Stimulated activated CD4-positive, alpha-beta T cell treated with anti-CD3 and anti-CD28 coated beads, Interleukin-12 subunit alpha, Interleukin-12 subunit beta, amount 100 ng/mL, for 48 hours (primary cell): ENCODE results near the gene PRSS35.
A peak's percentile ranks its signal among the peaks of the same experiment; 100 is the strongest.
"Not testable (repeated sequence)": the region's sequence is repeated elsewhere in the genome, so short reads cannot be mapped to it uniquely, and the experiment has no call there.

Experiments
- DNase-seq, 3 donors: peaks; one replicate each; pipeline ENCODE4 v3.0.0-alpha.2; 2020; ENCODE audit warnings: low read depth in 2 of 3, low spot score in 1 of 3

Gene PRSS35

DNA sequence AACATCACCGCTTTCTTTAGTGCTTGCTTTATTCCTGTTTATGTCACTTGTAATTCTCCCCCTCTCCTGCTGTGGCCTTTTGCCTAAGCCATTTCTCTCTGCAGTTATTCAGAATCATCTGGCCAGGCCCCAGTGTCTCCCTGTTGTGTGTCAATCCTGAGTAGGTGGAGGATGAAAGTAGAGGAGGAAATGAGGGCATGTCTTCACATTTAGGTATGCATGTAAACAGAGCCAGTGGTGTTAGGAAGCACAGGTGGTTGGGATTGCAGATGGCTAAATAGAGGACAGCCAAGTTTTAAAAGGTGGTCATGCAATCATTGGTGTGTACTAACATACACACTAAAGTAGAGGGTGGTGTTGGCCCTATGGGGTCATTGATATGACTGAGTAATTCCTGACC lies 5.2 kb downstream of the PRSS35 start:
- DNase-seq, result no peak

DNA sequence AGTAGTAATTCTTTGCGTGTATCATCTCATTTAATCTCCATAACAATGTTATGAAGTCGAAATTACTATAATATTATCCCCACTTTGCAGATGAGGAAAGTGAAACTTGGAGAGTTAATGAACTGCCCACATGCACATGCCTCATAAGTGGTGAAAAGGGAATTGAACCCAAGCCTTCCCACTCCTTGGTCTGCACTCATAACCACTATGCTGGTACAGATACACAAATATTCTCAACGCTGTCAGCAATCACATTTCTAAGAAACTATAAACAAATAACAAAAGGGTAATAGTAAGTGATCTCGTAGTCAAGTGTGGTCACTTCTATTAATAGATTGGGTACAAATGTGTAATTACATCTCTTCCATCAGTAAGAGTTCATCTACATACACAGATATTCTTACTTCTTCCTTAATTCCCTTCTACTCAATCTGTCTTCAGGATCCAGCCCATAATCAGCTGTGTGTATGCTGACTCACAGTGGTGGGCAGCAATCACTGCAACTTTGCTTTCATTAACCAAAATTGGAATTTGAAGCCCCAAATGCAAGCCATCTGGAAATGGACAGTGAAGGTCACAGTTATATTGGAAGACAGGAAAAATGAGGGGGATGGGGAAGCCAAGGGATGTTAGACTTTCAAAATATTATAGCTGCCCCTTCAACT lies 6.6 kb downstream of the PRSS35 start:
- no peak for DNase-seq

DNA sequence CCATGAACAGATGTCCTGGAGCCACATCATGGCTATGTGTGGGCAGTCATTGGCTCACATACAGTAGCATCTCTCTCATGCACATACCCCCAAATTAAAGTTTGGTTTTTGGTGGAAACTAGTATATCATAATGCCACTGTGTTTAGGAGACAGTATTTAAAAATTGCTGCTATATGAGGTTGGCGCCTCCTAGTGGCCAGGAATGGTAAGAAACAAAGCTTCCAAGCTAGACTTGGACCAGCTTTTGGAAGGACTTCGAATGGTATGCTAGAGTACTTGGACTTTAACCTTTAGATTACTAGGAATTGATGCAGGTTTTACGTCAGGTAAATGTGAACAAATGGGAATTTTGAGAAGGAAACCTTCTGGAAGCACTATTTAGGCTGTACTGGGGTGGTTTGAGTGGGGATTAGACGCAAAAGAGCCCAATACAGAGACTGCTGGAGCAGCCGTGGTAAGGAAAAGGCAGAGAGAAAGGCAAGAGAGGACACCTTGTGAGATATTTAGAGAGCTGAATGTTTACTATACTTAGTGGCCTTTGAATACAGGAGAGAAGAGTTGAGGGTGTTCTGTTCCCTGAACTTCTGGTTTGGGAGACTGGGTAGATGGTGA lies 23.8 kb downstream of the PRSS35 start:
- peak; percentile 8 to 40 (median 30) for DNase-seq

DNA sequence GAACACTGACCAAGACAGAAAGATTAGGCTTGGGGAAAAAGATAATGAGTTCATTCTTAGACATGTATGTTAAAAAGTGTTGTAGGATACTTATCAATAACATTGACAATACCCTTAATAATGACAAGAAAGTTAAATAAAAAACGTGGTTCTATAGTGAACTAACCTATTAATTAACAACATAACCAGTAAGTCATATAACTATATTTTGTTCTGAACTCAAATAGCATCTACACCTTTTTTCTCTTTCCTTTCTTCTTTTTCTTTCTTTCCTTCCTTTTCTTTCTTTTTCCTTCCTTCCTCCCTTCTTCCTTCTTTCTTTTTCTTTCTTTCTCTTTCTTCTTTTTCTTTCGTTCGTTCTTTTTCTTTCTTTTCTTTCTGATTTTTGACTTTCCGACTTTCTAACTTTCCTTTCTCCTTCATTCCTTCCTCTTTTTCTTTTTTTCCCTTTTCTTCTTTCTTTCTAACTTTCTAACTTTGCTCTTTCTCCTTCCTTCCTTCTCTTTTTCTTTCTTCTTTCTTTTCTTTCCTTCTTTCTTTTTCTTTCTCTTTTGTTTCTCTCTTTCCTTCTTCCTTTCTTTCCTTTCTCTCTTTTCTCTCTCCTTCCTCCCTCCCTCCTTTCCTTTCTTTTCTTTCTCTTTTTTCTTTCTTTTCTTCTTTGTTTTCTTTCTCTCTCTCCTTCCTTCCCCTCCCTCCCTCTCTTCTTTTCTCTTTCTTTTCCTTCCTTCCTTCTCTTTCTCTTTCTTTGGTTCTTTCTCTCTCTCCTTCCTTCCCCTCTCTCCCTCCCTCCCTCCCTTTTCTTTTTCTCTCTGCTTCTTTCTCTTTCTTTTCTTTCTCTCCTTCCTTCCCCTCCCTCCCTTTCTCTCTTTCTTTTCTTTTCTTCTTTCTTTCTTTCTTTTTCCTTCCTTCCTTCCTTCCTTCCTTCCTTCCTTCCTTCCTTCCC lies 24.6 kb downstream of the PRSS35 start:
- no peak for DNase-seq

DNA sequence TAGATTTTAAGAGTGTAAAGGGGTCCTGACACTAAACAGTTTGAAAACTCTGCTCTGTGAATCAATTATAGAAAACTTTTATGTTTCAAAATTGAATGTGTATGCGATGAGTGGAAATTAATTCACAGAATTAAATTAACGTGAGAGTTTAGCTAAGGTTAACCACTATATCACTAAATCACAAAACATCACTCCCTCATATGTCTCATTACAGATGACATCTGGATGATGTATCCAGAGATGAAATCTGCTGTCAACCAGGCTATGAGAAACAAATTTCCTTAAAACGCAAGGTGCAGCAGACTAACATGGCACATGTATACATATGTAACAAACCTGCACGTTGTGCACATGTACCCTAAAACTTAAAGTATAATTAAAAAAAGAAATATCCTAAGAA lies 27.3 kb downstream of the PRSS35 start:
- no peak for DNase-seq

DNA sequence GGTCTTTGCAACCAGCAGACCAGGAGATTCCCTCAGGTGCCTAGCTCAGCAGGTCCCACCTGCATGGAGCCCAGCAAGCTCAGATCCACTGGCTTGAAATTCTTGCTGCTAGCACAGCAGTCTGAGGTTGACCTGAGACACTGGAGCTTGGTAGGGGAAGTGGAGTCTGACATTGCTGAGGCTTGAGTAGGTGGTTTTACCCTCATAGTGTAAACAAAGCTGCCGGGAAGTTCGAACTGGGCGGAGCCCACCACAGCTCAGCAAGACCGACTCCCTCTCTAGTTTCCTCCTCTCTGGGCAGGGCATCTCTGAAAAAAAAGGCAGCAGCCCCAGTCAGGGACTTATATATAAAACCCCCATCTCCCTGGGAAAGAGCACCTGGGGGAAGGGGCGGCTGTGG lies 34.3 kb downstream of the PRSS35 start:
- no peak for DNase-seq

DNA sequence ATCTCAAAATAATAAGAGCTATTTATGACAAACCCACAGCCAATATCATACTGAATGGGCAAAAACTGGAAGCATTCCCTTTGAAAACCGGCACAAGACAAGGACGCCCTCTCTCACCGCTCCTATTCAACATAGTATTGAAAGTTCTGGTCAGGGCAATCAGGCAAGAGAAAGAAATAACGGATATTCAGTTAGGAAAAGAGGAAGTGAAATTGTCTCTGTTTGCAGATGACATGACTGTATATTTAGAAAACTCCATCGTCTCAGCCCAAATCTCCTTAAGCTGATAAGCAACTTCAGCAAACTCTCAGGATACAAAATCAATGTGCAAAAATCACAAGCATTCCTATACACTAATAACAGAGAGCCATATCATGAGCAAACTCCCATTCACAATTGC lies 38.1 kb downstream of the PRSS35 start:
- DNase-seq, result not testable (repeated sequence)

DNA sequence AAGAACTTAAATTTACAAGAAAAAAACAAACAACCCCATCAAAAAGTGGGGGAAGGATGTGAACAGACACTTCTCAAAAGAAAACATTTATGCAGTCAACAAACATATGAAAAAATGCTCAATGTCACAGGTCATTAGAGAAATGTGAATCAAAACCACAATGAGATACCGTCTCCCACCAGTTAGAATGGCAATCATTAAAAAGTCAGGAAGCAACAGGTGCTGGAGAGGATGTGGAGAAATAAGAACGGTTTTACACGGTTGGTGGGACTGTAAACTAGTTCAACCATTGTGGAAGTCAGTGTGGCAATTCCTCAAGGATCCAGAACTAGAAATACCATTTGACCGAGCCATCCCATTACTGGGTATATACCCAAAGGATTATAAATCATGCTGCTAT lies 39.4 kb downstream of the PRSS35 start:
- not testable (repeated sequence) for DNase-seq

DNA sequence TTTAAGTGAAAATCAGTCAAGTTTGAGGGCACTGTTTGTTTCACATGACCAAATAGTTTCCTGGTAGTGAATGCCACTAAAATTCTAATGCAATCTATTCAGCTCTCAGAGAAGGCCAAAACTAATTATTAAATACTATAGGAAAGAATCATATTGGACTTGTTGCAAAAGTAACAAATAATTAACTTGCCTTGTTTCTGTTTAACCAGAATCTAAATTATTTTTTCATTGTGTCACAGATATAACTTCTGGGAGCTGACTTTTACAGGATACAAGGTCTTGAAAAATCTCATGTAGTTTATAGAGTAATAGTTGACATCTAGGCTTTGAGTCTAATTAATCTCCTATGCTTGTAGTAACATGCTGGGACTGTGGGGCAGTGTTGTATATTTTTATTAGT lies 44.5 kb downstream of the PRSS35 start:
- no peak for DNase-seq

DNA sequence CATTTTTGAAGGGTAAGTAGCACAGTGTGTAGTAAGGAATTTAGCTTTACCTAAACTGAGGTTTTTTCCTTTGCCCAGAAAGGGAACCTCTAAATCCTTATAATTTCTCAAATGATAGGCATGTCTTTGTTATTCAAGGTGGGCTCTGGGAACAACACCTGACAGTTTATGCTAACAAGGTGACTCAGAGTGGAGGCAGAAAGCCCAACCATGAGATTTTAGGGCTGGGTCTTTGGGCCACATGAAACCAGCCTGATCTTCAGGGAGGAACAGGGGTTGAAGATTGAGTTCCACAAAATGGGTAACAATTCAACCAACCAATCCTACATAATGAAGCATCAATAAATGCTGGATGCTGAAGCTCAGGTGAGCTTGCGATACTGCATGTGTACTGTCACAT lies 46.6 kb downstream of the PRSS35 start:
- no peak for DNase-seq

DNA sequence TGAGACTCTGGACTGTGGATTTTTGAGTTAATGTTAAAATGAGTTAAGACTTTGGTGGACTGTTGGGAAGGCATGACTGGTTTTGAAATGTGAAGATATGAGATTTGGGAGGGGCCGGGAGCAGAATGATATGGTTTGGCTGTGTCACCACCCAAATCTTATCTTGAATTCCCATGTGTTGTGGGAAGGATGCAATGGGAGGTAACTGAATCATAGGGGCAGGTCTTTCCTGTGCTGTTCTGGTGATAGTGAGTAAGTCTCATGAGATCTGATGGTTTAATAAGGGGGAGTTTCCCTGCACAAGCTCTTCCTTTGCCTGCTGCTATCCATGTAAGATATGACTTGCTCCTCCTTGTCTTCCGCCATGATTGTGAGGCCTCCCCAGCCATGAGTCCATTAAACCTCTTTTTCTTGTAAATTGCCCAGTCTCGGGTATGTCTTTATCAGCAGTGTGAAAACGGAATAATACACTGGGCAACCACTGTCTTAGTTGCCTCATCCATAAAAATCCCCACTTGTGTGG lies 59.4 kb downstream of the PRSS35 start:
- DNase-seq, result not testable (repeated sequence)

DNA sequence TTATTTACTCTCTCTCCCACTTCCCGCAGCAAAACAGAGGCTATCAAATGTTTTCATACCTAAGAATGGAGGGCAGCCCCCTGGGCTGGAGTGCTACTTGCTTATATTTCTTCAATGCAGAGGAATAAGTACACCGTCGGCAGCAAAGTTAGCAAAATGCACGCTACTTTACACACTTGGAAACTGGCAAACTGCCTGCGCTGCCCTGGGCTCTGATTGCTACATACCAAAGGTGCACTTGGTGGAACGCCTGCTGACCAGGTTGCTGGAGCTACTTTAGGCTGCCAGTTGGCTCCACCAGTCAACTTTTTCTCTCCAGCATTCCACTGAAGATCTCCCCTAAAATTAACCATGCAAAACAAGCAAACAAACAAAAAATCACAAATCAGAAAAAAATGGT lies 62.4 kb downstream of the PRSS35 start:
- DNase-seq, result no peak
